AG09309 (cell line): ENCODE results near the gene MYO1F.

Experiments
- DNase-seq: peaks from one replicate; pipeline ENCODE4 v3.0.0-alpha.2; 2010; ENCODE audit warnings: low read depth
- H3K4me3 ChIP-seq: 2 replicates; pipeline ENCODE4 v1.5.1; 2011; ENCODE audit warnings: mild to moderate bottlenecking, low read depth, low read length, moderate library complexity; ENCODE audit not compliant: control insufficient read depth
- CTCF ChIP-seq: IDR thresholded peaks from 2 replicates; pipeline ENCODE4 v1.5.1; 2011; ENCODE audit warnings: mild to moderate bottlenecking, low read depth, low read length, inconsistent platforms; ENCODE audit not compliant: insufficient read depth, control insufficient read depth; ENCODE audit errors: missing control alignments

MYO1F gene

GRCh38 chr19:8532225-8532624, 45.0 kb downstream of the MYO1F start:
- no peak for DNase-seq
- no peak overlapping the region for H3K4me3 ChIP-seq
- no peak for TF ChIP-seq CTCF

- no peak overlapping the region for H3K4me3 ChIP-seq
- TF ChIP-seq CTCF: no peak
- DNase-seq: no peak
Measured at GRCh38 chr19:8531470-8531869, 45.8 kb downstream of the MYO1F start.

GRCh38 chr19:8530061-8530679, 47.1 kb downstream of the MYO1F start:
- H3K4me3 ChIP-seq: no peak overlapping the region
- no peak for TF ChIP-seq CTCF
- no peak for DNase-seq

GRCh38 chr19:8529369-8530006, 47.8 kb downstream of the MYO1F start:
- no peak for TF ChIP-seq CTCF
- no peak for DNase-seq
- H3K4me3 ChIP-seq: no peak overlapping the region

GRCh38 chr19:8528500-8528899, 48.7 kb downstream of the MYO1F start:
- no peak for TF ChIP-seq CTCF
- no peak overlapping the region for H3K4me3 ChIP-seq
- DNase-seq: no peak

GRCh38 chr19:8526345-8527091, 50.7 kb downstream of the MYO1F start:
- no peak for TF ChIP-seq CTCF
- H3K4me3 ChIP-seq: peak overlapping the region; percentile 99
- no peak for DNase-seq
